GM12892 (cell line): Measurements from ENCODE around the gene RANBP10.

Source experiments
- DNase-seq: peaks from one replicate; pipeline ENCODE4 v3.0.0; 2011; ENCODE audit not compliant: insufficient read length
- FAIRE-seq: peaks from 2 replicates; lab custom pipeline; 2011; peaks lifted over from hg19 to GRCh38; lab: Jason Lieb, UNC
- POLR2A ChIP-seq: IDR thresholded peaks from 2 replicates; pipeline ENCODE4 v1.6.1; 2011; ENCODE audit warnings: low read depth, low read length, control low read depth
- POLR2AphosphoS5 ChIP-seq: IDR thresholded peaks from 2 replicates; pipeline ENCODE4 v1.6.1; 2011; ENCODE audit warnings: low read depth, low read length, control low read depth
- TAF1 ChIP-seq: IDR thresholded peaks from 2 replicates; pipeline ENCODE4 v1.6.1; 2011; ENCODE audit warnings: low read depth, mild to moderate bottlenecking, control low read depth, low read length, borderline replicate concordance

The RANBP10 gene

DNA sequence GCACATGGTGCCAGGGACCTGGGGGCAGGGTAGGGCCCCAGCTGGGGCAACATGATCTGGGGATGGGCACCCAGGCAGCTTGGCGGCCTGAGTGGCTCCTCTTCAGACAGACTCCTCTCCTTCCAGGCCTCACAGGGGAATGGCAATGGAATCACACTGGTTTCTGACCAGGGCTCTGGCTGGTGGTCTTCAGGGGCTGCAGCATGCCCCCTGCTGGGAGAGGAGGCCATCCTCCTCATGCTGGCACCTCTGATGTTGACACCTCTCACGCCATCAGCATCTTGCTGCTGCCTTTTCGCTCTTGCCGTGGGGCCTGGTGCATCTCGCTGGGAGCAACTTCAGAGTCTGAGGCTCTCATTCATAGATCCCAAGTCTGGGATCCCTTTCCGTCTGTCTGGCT, 76.0 kb downstream of the RANBP10 start:
- FAIRE-seq: no peak
- no peak for DNase-seq
- TF ChIP-seq TAF1 (no peak), POLR2AphosphoS5 (no peak), POLR2A (no peak)

DNA sequence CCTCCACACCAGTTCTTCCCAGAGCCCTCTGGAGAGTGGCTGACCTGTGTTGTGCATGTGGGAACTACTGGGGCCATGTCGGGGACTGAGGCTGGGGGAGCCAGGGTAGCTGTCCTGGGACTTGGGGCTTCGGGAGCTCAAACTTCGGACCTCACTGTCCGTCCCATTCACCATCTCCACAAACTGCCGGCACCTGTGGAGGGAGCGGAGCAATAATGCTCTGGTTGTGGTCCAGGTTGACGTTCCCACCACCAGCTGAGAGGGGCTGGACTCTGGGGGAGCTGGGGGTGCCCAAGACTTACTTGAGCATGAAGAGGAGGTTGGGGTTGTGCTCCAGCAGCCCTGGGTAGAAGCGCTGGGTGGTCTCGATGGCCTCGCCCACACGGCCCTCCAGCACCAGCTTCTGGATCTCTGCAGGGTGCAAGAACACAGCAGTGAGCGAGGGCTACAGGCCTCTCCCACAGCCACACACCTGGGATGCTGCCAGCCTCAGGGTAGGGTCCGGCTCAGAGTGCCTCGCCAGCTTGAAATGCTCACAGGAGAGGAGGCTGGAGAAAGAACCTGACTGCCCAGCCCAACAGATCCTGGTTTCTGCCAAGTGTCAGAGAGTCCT, 76.6 kb downstream of the RANBP10 start:
- DNase-seq (no peak), FAIRE-seq (no peak)
- TF ChIP-seq POLR2AphosphoS5 (no peak), POLR2A (no peak)

GRCh38 chr16:67727521-67728485, 78.6 kb downstream of the RANBP10 start:
- TF ChIP-seq POLR2AphosphoS5 (no peak), POLR2A (no peak), TAF1 (no peak)
- DNase-seq (no peak), FAIRE-seq (no peak)

DNA sequence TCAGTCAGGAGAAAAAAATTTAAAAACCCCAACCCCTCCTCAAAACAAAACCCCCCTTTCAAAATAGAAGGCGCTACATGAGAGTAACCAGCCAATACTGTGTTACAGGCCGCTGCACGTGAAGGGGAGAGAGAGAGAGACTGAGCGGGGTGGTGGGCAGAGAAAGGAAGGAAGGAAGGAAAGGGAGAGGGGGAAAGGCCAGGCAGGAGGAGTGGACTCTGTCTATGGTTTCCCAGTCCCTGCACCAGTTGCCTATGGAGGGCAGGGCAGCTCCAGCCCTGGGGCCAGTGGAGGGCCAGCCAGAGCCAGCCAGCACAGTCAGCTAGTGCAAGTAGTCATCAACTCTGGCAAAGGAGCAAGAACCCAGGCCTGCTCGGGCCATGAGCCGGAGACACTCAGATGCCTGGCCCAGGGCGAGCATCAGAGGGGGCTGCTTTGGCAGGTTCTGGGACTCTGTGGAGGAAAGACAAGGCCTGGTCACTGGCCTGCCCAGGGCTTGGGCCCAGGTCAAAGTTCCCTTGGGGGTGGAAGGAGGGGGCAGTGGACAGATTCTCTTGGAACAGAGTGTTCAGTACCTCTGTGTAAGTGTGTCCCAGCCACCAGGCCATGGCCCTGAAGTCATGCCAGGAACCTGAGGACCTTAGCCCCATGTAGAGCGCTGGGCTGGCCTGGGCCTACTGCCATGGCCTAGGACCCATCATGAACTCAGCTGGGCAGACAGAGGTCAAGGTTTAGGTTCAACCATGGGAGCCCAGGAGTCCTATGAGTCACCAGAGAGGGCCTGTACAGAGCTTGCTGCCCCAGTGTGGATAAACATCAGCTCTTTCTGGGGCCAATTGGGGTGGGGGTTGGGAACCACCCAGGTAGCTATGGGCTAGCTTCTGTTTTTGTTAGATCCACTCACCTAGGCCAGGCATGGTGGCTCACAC, 80.0 kb downstream of the RANBP10 start:
- DNase-seq (no peak), FAIRE-seq (no peak)
- TF ChIP-seq POLR2AphosphoS5: no peak
- no peak for TF ChIP-seq POLR2A
- TF ChIP-seq TAF1: no peak

DNA sequence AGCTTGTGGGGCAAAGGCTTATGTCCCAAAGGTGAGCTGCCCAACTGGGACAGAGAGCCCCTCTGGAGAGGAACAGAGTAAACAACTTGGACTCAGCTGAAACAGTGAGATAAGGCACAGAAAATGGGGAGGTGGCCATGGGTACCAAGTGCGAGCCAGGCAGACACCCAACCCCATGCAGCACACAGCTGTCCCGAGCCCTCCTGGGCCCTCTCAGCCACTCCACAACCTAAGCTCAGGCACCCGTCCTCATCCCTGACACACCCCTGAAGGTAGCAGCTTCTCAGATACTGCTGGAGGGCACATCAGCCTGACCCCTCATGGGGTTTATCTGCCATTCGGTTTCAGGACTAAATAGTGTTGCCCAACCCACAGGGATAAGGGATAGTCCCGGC, 82.5 kb downstream of the RANBP10 start:
- TF ChIP-seq TAF1: no peak
- TF ChIP-seq POLR2A: no peak
- TF ChIP-seq POLR2AphosphoS5: no peak
- FAIRE-seq: no peak

GRCh38 chr16:67723151-67723910, 83.0 kb downstream of the RANBP10 start:
- no peak for FAIRE-seq
- DNase-seq: no peak
- TF ChIP-seq POLR2AphosphoS5 (no peak), TAF1 (no peak), POLR2A (no peak)

More for the DNA sequence above, 82.5 kb downstream of the RANBP10 start:
- no peak for DNase-seq

DNA sequence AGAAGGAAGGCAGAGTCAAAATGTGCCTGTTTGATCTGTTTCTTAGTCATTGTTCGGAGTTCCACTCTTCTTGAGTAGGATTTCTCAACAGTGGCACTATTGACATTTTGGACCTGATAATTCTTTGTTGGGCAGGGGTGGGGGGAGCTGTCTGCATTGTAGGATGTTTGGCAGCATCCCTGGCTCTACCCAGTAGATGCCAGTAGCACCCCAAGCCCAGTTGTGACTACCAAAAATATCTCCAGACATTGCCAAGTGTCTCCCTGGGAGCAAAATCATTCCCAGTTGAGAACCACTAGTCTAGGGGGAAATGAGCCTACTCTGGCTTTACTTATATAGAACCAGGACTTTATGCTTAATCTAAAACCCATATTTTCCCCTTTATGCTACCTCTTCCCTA, 86.1 kb downstream of the RANBP10 start:
- TF ChIP-seq POLR2AphosphoS5: no peak
- no peak for TF ChIP-seq TAF1
- no peak for TF ChIP-seq POLR2A
- no peak for DNase-seq
- FAIRE-seq: no peak

GRCh38 chr16:67719778-67720144, 86.6 kb downstream of the RANBP10 start:
- no peak for DNase-seq
- peak; percentile 17 for FAIRE-seq
- TF ChIP-seq POLR2AphosphoS5 (no peak), TAF1 (no peak), POLR2A (no peak; the same call in 1 of the 2 replicates)

DNA sequence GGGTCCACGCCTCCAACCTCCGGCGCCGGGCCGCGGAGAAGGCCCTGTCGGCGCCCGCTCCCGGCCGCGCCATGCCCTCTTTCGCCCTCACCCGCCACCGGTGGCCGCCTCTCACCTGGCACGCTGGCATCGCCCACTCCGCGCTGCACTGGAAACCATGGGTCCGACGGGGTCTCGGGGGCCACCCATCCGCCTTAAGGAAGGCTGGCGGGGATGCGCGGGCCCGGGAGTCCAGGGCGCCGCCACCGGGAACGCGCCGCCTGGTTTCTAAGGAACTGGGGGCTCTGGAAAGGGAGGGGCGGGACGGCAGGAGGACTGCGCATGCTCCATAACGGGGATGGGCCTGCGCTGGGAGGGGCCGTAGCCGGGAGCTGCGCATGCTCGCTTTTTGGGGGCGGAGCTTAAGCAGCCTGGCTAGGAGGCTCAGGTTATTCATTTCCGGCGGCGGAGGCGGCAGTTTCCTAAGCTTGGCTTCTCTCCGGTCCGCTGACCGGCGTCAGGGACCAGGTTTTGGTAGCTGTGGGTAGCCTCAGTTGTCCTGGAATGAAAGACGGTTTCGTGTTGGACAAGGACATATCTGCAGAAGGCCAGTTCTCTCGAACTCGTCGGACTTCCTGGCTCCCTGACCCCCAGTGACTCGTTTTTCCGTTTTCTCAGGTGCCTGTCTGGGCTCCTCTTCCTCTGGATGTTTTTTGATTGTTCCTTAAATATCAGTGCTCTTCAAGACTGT, 87.1 kb downstream of the RANBP10 start, which contains the start of gene GFOD2:
TSS of gene GFOD2 (minus strand) at position 269 of the 730 bp plus-strand sequence. CDS start 33,601 bp downstream, outside the sequence.
- TF ChIP-seq TAF1 (peak; percentile 78; the same call in 1 of the 2 replicates), POLR2A (peak; percentile 93), POLR2AphosphoS5 (peak; percentile 94)
- DNase-seq (peak; percentile 99), FAIRE-seq (peak; percentile 92)
